A673 (cell line): ENCODE data around the gene ADAMTS12. TPM values are rescaled to one million over a fixed set of nuclear protein-coding genes. Genes with fewer than 3 reads are reported as not detected.

ENCODE experiments used
- BruUV-seq: library from RNA; stranded (reverse); fragments of 400-500 nt; replicated peaks from 2 replicates; lab custom pipeline; 2021; lab: Mats Ljungman, UMichigan
- CTCF ChIA-PET: fragments of 300-600 bp; sonication (Branson Sonifier 250); formaldehyde crosslinking; loops from one replicate; lab custom pipeline; 2022; ENCODE audit warnings: antibody characterized with exemption; lab: Charles Lee
- POLR2A ChIA-PET: fragments of 300-600 bp; sonication (Branson Sonifier 250); formaldehyde crosslinking; loops from one replicate; lab custom pipeline; 2022; ENCODE audit warnings: antibody characterized with exemption; ENCODE audit not compliant: low non-redundant PET; lab: Charles Lee
- DNase-seq: peaks from one replicate; pipeline ENCODE4 v3.0.0-alpha.2; 2015; ENCODE audit warnings: low spot score
- H3K27ac ChIP-seq: fragments of 200-600 bp; sonication (generic); 2 replicates; pipeline ENCODE4 v1.5.1; 2016; ENCODE audit warnings: mixed run types, low read depth, mild to moderate bottlenecking, mixed read lengths, antibody characterized with exemption, low read length; ENCODE audit not compliant: poor library complexity, severe bottlenecking
- H3K27me3 ChIP-seq: fragments of 200-600 bp; sonication (generic); replicated peaks from 2 replicates; pipeline ENCODE4 v1.6.1; 2017; ENCODE audit warnings: mixed run types, low read depth, mild to moderate bottlenecking, mixed read lengths, antibody characterized with exemption, low read length; ENCODE audit not compliant: insufficient read depth, poor library complexity
- H3K36me3 ChIP-seq: fragments of 200-600 bp; sonication (generic); 2 replicates; pipeline ENCODE4 v1.6.1; 2016; ENCODE audit warnings: mixed run types, mild to moderate bottlenecking, mixed read lengths, antibody characterized with exemption, low read length; ENCODE audit not compliant: insufficient read depth, poor library complexity, severe bottlenecking
- H3K4me1 ChIP-seq: fragments of 200-600 bp; sonication (generic); 2 replicates; pipeline ENCODE4 v1.6.1; 2017; ENCODE audit warnings: mixed run types, mild to moderate bottlenecking, mixed read lengths, antibody characterized with exemption, low read length; ENCODE audit not compliant: insufficient read depth, poor library complexity, severe bottlenecking
- H3K4me3 ChIP-seq: fragments of 200-600 bp; sonication (generic); 2 replicates; pipeline ENCODE4 v1.5.1; 2016; ENCODE audit warnings: low read depth, mixed run types, mild to moderate bottlenecking, mixed read lengths, low read length; ENCODE audit not compliant: poor library complexity, severe bottlenecking
- H3K9me3 ChIP-seq: fragments of 200-600 bp; sonication (generic); 2 replicates; pipeline ENCODE4 v1.6.1; 2016; ENCODE audit warnings: mixed run types, low read depth, mild to moderate bottlenecking, mixed read lengths, antibody characterized with exemption, low read length; ENCODE audit not compliant: poor library complexity, severe bottlenecking
- CTCF ChIP-seq: fragments of 300-800, 200-600 bp; sonication (generic); conservative IDR thresholded peaks from 2 replicates; pipeline ENCODE4 v1.5.1; 2017; ENCODE audit warnings: low read depth, mild to moderate bottlenecking, antibody characterized with exemption, low read length, moderate library complexity, mixed read lengths
- EZH2 ChIP-seq: fragments of 200-600 bp; sonication (generic); IDR thresholded peaks from 2 replicates; pipeline ENCODE4 v1.6.1; 2017; ENCODE audit warnings: borderline replicate concordance, low read depth, mild to moderate bottlenecking, mixed read lengths, antibody characterized with exemption, low read length; ENCODE audit not compliant: poor library complexity, severe bottlenecking
- intact Hi-C: fragments of 100-400 bp; cut with micrococcal nuclease; formaldehyde crosslinking; loops from one replicate; pipeline ENCODE4 v1.10.0; 2022; ENCODE audit not compliant: unreplicated experiment
- total RNA-seq: library from RNA; stranded (reverse); gene quantifications from 2 replicates; pipeline ENCODE4 v1.2.3, GENCODE V29; 2021

The ADAMTS12 gene
- total RNA-seq, 1 experiment from 2014 or later: 0.84 TPM

DNA sequence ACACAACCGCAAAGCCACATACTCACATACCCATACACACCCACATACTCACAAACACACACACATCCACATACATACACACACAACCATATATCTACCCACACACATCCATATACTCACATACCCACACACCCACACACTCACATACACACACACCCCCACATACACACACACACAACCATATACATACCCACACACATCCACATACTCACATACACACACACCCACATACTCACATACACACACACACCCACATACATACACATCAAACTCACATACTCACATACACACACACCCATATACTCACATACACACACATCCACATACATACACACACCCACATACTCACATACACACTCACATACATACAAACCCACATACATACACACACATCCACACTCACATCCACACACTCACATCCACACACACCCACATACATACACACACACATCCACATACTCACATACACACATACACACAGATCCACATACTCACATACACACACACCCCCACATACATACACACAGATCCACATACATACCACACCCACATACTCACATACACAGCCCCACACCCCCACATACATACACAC is 220.0 kb downstream of the ADAMTS12 start:
- TF ChIP-seq EZH2 (no peak), CTCF (no peak)
- CTCF ChIA-PET: no interaction called here
- POLR2A ChIA-PET: no interaction called here
- no peaks in the 10 kb centered on the region for H3K27me3 ChIP-seq
- no peak overlapping the region for H3K27ac ChIP-seq
- DNase-seq: no peak
- no TSS peak for BruUV-seq
- no peaks in the 10 kb centered on the region for H3K9me3 ChIP-seq
- no peak overlapping the region for H3K4me3 ChIP-seq
- no peaks in the 10 kb centered on the region for H3K36me3 ChIP-seq
- H3K4me1 ChIP-seq: peaks cover 22% of the 10 kb centered on the region
- intact Hi-C loops: no loop called here

- Histone ChIP-seq H3K9me3 (no peaks in the 10 kb centered on the region), H3K27ac (no peak overlapping the region), H3K4me1 (no peaks in the 10 kb centered on the region), H3K27me3 (no peaks in the 10 kb centered on the region), H3K4me3 (no peak overlapping the region), H3K36me3 (no peaks in the 10 kb centered on the region)
- POLR2A ChIA-PET: no interaction called here
- CTCF ChIA-PET: no interaction called here
- TF ChIP-seq EZH2 (no peak), CTCF (no peak)
- DNase-seq: no peak
- BruUV-seq: no TSS peak
- intact Hi-C loops: no loop called here
Measured at GRCh38 chr5:33662722-33663427, 228.9 kb downstream of the ADAMTS12 start.

DNA sequence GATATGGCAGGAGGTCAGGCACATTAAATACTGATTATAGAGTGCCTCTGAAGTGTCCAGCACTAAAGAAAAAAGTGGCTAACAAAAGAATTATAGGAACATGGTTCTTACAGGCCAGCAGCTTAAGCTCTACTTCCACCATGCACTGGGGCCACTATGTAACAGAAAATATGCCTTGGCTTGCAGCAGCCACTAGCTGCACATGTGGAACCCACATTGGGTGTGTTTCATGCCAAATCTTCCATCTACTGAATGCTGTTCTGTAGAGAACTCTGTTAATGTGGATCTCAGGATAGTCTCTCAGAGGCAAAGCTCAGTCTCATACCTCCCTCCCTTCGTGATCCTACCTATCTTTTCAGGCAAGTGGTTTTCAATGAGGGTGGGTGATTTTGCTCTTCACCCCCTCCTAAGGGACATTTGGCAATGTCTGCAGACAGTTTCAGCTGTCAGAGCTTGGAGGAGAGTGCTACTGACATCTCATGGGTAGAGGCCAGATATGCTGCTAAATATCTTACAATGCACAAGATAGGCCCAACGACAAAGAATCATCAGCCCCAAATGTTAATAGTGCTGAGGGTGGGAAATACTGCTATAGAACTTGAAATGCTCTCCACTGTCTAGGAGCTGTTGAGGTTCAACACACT is 232.1 kb downstream of the ADAMTS12 start:
- Histone ChIP-seq H3K4me1 (no peaks in the 10 kb centered on the region), H3K9me3 (no peaks in the 10 kb centered on the region), H3K36me3 (no peaks in the 10 kb centered on the region), H3K4me3 (no peak overlapping the region), H3K27ac (no peak overlapping the region), H3K27me3 (no peaks in the 10 kb centered on the region)
- no peak for TF ChIP-seq CTCF
- no peak for TF ChIP-seq EZH2
- intact Hi-C loops: no loop called here
- no TSS peak for BruUV-seq
- DNase-seq: no peak
- POLR2A ChIA-PET: interaction anchor here (0.6 kb wide), 1 partner anchor 10 kb away, joined by 3 read pairs; no protein-coding TSS in a partner anchor
- CTCF ChIA-PET: no interaction called here
